Measurements from ENCODE around the gene LRRK1. TPM values are rescaled to one million over a fixed set of nuclear protein-coding genes. Genes with fewer than 3 reads are reported as not detected.

LRRK1 gene
- total RNA-seq, 6 experiments from 2014 or later: 0.93 to 3.6 (median 2.5) TPM

DNA sequence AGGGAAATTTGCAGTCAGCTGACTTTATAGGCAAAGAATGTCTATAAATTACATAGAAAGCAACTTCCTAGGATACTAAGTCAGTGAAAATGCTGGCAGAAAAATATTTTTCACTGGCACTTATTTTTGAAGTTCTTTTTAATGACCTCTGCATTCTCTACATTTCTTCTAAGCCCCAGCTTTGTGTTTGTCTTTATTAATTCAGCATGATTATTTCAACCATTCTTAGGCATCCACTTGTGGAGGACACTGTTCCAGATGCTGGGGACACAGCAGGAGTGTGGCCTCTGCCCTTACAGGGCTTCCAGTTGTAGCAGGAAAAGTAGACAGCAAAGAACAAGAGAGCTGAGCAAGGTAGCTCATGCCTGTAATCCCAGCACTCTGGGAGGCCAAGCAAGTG lies 15.0 kb downstream of the LRRK1 start:
- intact Hi-C loops (cut with DNase I): no loop called here
- DNase-seq: no peak
- no peaks in the 10 kb centered on the region for H3K9me3 ChIP-seq
- H3K36me3 ChIP-seq: no peaks in the 10 kb centered on the region
- H3K27ac ChIP-seq: no peak overlapping the region
- TF ChIP-seq, protein P1, sequence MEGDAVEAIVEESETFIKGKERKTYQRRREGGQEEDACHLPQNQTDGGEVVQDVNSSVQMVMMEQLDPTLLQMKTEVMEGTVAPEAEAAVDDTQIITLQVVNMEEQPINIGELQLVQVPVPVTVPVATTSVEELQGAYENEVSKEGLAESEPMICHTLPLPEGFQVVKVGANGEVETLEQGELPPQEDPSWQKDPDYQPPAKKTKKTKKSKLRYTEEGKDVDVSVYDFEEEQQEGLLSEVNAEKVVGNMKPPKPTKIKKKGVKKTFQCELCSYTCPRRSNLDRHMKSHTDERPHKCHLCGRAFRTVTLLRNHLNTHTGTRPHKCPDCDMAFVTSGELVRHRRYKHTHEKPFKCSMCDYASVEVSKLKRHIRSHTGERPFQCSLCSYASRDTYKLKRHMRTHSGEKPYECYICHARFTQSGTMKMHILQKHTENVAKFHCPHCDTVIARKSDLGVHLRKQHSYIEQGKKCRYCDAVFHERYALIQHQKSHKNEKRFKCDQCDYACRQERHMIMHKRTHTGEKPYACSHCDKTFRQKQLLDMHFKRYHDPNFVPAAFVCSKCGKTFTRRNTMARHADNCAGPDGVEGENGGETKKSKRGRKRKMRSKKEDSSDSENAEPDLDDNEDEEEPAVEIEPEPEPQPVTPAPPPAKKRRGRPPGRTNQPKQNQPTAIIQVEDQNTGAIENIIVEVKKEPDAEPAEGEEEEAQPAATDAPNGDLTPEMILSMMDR (IDR thresholded peaks at IDR 0.05): no peak
- TF ChIP-seq POLR2A (IDR thresholded peaks at IDR 0.05): no peak
- H3K4me3 ChIP-seq: no peak overlapping the region
- H3K27me3 ChIP-seq: no peaks in the 10 kb centered on the region
- ATAC-seq: no peak
- no peaks in the 10 kb centered on the region for H3K4me1 ChIP-seq

DNA sequence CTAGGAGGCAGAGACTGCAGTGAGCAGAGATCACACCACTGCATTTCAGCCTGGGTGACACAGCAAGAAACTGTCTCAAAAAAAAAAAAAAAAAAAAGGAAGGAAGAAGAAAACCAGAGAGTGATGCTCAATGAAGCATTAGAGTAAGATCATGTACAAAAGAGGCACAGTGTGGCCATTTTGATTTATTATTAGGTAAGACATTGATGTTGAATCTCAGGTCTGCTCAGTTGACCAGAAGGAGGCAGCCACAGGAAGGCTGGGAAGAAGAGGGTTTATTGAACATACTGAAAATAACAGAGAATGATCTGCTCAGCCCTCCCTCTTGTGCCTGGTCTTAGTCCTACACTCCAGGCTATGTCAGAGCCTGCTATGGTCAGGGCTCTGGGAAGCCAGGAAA lies 15.6 kb downstream of the LRRK1 start:
- TF ChIP-seq, protein P1 (IDR thresholded peaks at IDR 0.05): no peak
- TF ChIP-seq POLR2A (IDR thresholded peaks at IDR 0.05): no peak
- intact Hi-C loops (cut with DNase I): no loop called here

DNA sequence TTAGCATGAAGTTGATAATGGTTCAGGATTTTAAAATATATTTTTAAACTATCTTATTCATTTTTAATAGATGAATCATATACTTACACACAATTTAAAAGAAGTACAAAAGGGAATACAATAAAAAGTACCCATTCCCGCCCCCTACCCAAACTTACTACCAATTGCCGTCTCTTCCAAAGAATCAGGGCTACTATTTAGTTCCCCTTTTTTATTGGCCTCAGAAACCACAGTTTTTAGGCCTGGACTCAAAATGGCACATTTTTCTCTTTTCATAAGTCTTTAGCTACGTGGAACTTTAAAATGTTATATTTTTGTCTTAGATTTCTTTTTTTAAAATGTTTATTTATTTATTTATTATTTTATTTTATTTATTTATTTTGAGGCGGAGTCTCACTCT lies 18.0 kb downstream of the LRRK1 start:
- no peaks in the 10 kb centered on the region for H3K9me3 ChIP-seq
- no peak for TF ChIP-seq POLR2A (IDR thresholded peaks at IDR 0.05)
- TF ChIP-seq, protein P1 (IDR thresholded peaks at IDR 0.05): no peak
- ATAC-seq (no peak), DNase-seq (no peak)
- no peaks in the 10 kb centered on the region for H3K27me3 ChIP-seq
- no peaks in the 10 kb centered on the region for H3K36me3 ChIP-seq
- no peaks in the 10 kb centered on the region for H3K4me1 ChIP-seq
- intact Hi-C loops (cut with DNase I): no loop called here
- H3K27ac ChIP-seq: no peak overlapping the region
- H3K4me3 ChIP-seq: no peak overlapping the region
- 56% methylated on average over 3 of the region's 4 CpGs for WGBS (ENCODE audit: insufficient coverage, low coverage, low lambda C conversion rate, missing lambda C conversion rate)

More for the DNA sequence above, 15.6 kb downstream of the LRRK1 start:
- Histone ChIP-seq H3K27ac (no peak overlapping the region), H3K4me1 (no peaks in the 10 kb centered on the region), H3K36me3 (no peaks in the 10 kb centered on the region), H3K27me3 (no peaks in the 10 kb centered on the region), H3K9me3 (no peaks in the 10 kb centered on the region), H3K4me3 (no peak overlapping the region)
- no peak for DNase-seq
- ATAC-seq: peak in 1 of 4 donors; percentile 23

DNA sequence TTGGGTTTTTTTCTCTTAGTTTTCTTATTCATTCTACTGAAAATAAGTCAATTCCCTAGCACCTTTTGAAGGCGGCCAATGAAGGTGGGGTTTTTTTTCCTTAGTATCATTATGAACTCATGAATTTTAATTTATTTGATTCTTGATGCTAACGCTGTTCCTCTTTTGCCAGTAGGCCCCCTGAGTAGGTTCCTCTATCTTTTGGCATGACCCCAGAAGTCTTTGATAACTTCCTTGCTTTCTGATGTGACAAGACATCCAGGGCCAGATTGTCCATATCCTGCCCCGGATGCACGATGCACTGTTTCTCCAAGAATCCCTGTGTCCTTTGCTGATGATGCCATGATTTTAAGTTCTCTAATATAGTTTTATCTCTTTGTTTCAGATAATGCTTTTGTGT lies 20.6 kb downstream of the LRRK1 start:
- ATAC-seq (no peak), DNase-seq (no peak)
- Histone ChIP-seq H3K27ac (no peak overlapping the region), H3K4me3 (no peak overlapping the region), H3K36me3 (no peaks in the 10 kb centered on the region), H3K27me3 (no peaks in the 10 kb centered on the region), H3K4me1 (no peaks in the 10 kb centered on the region), H3K9me3 (no peaks in the 10 kb centered on the region)
- no peak for TF ChIP-seq POLR2A (IDR thresholded peaks at IDR 0.05)
- TF ChIP-seq, protein P1 (IDR thresholded peaks at IDR 0.05): no peak
- intact Hi-C loops (cut with DNase I): no loop called here
- WGBS (ENCODE audit: insufficient coverage, low coverage, low lambda C conversion rate, missing lambda C conversion rate): 46% methylated on average over 4 of the region's 4 CpGs

DNA sequence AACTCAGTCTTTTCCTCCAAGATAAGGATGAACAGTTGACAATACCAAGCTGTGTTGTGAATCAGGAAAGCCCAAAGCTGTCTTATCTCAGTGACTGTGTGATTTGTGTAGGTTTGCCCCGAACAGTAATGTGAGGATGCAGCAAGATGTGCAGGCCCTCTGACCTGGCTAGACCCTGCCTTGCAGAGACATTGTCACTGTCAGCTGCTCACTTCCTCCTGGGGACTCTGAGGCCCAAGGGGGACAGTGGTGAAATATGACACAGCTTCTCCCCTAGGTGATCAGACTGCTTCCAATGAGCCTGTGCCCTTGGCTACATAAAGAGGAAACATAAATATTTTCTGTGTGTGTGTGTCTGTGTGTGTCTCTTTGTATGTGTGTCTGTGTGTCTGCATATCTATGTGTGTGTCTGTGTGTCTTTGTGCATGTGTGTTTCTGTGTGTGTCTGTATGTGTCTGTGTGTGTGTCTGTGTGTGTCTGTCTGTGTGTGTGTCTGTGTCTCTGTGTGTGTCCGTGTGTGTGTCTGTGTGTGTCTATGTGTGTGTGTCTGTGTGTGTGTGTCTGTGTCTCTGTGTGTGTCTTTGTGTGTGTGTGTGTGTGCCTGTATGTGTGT lies 21.7 kb downstream of the LRRK1 start:
- peak; percentile 62 to 81 (median 74) for ATAC-seq

More for the DNA sequence above, 21.7 kb downstream of the LRRK1 start:
- intact Hi-C loops (cut with DNase I): no loop called here
- Histone ChIP-seq H3K4me1 (no peaks in the 10 kb centered on the region), H3K4me3 (no peak overlapping the region), H3K27ac (no peak overlapping the region), H3K9me3 (no peaks in the 10 kb centered on the region), H3K27me3 (no peaks in the 10 kb centered on the region), H3K36me3 (no peaks in the 10 kb centered on the region)
- TF ChIP-seq POLR2A (IDR thresholded peaks at IDR 0.05): no peak
- TF ChIP-seq, protein P1 (IDR thresholded peaks at IDR 0.05): no peak
- WGBS (ENCODE audit: insufficient coverage, low coverage, low lambda C conversion rate, missing lambda C conversion rate): 27% methylated on average over 2 of the region's 2 CpGs
- no peak for DNase-seq
